Activated CD4-positive, alpha-beta T cell treated with anti-CD3 and anti-CD28 coated beads, Interleukin-2, amount 50 U/mL, for 16 hours (primary cell): Measurements from ENCODE around the gene ATF5.
A peak's percentile ranks its signal among the peaks of the same experiment; 100 is the strongest.

Experiments used
- DNase-seq: peaks from one replicate; pipeline ENCODE4 v3.0.0-alpha.2; 2020

Gene ATF5

DNA sequence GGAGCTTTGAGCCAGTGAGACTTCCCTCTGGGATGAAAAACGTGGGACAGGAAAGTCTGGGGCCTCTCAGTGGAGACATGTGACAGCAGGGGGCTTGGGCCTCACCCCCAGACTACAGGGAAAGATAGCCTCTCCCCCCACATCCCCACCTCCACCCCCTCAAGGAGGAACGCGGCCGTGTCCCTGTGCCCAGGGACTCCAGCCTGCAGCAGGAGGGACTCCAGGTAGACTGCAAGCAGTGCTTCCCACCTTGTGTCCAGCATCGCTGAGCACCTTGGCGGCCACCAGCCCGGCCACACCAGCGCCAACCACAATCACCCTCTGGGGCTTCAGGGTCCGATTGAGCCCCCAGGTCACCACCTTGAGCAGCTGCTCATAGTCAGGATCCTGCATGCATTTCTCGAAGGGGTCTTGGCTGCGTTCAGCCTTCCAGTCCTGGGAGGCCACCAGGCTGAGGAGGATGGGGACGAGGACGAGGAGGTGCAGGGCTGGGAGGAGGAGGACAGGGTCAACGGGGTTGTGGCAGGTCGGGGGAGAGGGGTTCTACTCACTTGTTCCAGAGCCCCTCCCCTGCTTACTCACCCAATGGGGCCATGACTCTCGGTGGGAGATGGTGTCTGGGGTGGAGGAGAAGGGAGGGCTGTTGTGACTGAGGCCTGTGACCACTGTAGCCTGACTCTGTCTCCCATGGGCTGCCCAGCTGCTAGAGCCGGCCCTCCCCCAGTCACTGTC, 33.3 kb upstream of the ATF5 start:
- no peak for DNase-seq

DNA sequence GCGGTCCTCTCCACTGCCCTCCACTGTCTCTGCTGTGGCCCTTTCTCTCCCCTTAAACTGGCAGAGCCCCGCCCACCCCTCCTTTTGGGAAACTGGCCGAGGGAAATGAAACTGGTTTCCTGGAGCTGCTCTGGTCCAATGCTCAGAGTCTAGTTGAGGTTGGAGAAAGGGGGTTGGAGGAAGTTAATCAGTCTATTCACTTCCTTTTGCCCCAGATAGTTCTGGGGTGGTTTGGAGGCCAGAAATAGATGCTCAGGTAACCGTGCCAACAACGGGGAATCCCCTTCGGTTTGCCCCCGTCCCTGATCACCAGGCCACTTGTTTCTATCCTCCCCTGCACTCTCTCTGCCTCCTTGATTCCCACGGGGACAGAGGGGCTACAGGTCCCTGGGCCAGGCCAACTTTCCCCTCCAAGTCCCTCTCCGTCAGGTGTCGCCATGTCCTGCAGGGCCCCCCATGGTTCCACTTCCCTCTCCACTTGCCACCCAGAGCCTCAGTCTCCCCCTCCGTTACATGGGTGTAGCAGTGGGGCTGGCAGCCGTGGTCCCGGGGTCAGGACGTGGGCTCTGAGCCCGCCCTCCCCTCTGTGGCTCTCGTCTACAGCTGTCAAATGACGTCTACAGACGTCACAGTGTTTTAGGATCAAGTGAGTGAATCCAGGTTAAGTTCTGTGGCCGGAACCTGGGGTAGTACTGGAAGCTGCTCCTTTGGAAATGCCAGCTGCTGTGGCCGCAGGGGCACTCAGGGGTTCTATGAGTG, 32.0 kb upstream of the ATF5 start, which contains the start of gene IL4I1:
Gene IL4I1, minus strand, starts transcription at position 25 of the 759 bp plus-strand sequence. CDS start 727 bp downstream, outside the sequence.
- peak; percentile 81 for DNase-seq

DNA sequence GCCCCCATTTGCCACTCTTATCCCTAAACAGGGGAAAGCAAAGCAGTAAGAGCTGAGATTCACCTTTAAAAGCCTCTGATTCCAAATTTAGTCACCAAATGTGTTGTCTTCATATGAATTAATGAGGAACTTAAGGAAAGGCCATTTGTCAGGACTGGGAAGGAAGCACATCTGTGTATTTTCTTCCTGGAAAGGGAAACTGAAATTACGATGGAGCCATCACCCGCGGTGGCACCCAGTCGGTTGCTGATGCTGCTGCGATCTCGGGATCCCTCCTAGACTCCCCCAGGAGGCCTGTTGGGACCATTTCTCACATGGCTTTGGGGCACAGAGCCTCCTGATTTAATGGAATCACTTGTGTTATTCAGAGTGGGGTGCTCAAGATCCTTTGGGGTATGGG, 24.9 kb upstream of the ATF5 start:
- DNase-seq: no peak

DNA sequence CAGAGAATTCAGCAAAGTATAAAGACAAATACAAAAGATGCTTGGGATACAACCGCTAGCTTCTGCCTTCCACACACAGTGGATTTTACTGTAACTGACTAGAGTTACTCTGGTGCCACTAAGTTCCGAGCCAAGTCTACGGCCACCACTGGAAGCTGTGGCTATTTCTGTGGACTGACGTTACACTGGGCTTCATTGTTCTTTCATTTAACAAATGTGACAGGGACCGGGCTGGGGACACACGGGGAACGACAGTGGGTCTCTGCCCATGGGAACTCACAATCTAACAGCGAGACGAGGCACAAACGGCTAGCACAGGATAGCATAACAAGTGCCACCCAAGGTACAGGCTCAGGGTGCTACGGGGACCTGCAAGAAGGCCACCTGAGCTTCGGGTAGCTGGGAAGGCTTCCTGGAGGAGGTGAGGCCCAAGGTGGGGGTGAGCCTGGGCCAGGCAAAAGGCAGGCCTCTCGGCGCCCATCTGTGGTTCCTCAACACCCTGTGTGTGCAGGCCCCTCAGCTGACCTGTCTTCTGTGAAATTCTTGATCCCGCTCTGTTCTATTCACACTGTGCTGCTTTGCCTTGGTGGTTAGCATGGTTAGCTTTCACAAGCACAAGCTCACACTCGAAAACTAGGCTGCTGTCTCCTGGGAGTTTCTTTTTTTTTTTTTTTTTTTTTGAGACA, 22.0 kb upstream of the ATF5 start:
- DNase-seq: no peak

DNA sequence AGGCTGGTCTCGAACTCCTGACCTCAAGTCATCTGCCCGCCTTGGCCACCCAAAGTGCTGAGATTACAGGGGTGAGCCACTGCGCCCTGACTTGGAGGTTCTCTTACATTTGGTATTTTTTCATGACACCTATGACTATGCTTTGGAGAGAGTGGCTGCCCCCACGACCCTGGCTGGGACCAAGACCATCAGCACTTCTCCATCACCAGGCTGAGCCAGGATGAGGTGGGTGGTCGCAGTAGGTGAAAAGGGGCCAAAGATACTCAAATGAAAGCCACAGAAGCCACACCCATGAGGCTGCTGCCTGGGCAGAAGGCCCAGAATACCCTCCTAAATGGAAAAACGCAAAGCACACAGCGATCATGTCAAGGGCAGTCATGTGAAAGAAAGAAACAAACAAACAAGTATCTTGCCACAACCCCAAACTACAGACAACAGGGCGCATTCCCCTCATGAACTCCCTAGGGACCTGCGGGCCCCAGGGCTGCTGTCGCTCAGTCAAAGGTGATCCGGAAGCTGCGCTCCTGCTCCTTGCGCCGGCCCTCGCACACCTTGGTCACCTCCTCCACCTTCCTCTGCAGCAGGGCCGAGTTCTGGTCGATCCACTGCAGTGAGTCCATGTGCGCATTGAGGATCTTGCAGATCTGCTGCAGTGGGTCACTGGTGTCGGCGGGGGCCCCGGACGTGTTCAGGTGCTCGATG, 21.1 kb upstream of the ATF5 start:
- DNase-seq: no peak

DNA sequence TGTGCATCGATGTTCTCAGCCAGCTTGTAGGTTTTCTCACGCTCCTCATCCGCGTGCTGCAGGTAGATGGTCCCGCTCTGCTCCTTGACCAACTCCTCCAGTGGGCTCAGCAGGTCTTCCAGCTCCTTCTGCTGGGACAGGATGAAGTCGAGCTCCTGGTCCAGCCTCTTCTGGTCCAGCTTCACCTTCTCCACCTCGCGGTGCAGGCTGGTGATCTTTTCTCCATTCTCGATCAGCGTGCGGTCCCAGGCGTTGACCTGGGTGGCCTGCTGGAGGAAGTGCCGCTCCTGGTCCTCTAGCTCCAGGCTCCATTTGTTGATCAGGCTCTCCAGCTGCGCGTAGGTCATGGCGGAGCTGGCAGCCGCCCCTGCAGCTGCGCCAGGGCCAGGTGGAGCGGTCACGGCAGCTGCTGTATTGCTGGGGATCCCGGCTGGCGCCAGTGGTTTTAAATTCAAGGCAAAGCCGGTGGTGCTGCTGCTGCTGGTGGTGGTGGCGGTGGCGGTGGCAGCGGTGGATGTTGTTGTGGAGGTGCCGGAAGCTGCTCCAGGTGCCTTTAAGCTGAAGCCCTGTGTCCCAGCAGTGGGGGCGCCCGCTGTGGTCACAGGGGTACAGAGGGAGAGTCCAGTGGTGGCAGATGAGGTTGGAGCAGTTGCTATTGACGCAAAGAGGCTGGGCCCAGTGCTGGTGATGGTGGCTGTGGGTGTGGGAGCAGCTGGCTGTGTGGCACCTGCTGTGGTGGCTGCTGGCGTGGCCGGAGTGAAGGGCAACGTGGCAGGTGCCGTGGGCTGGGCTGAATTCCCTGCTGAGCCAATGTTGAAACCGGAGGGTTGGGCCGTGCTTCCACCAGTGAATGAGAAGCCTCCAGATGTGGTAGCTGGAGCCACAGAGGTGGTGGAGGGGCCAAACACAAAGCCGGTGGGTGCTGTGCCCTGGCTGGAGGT, 20.3 kb upstream of the ATF5 start:
- no peak for DNase-seq

DNA sequence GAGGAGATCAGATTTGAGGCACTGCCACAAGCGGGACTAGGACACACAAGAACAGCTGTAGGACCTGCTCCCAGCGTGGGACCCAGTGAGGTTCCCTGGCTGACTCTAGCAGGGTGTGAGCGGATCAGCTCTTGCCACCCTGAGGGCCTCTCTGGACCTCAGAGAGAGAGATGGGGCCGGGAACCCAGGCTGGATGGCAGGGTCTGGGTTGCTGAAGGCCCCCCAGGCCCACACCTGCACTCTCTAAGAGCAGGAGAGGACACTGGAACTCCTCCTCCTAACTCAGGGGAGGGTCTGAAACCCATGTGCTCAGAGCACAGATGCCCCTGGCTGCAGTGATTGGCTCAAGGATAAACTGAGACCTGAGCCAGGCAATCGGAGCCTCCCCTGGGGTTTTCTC, 18.8 kb upstream of the ATF5 start:
- DNase-seq: no peak

DNA sequence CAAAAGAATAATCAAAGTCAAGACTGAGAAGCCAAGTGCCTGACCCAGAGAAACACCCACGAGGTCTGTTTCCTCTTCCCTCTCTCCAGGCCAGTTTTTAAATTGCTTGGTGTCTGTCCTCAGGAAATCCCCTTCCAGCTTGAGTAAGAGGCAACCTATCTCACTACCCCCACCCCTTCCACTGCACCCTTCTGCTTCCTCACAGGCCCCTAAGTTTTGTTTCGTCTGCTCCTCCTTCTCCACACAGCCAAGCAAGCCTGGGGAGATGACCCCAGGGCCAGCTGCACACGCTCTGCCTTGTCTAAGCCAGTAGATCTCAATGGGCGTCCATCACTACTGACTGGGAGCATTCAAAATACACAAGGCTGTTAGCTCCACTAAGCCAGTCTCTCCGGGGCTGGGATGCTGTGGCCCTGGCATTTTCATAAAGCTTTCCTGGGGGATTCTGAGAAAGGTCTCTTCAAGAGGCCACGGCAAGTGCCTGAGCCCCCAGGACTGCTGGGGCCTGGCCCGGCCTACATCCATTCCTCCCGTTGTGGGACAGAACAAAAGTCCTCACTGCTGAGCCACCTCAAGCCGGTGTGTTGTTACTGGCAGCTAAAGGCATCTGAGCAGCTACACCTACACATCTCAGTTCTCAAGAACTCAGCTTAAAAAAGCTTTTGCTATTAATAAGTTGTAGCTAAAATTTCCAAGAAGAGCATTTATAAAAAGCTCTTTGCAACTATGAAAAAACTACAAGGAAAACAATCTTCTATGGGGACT, 17.4 kb upstream of the ATF5 start:
- peak; percentile 58 for DNase-seq

DNA sequence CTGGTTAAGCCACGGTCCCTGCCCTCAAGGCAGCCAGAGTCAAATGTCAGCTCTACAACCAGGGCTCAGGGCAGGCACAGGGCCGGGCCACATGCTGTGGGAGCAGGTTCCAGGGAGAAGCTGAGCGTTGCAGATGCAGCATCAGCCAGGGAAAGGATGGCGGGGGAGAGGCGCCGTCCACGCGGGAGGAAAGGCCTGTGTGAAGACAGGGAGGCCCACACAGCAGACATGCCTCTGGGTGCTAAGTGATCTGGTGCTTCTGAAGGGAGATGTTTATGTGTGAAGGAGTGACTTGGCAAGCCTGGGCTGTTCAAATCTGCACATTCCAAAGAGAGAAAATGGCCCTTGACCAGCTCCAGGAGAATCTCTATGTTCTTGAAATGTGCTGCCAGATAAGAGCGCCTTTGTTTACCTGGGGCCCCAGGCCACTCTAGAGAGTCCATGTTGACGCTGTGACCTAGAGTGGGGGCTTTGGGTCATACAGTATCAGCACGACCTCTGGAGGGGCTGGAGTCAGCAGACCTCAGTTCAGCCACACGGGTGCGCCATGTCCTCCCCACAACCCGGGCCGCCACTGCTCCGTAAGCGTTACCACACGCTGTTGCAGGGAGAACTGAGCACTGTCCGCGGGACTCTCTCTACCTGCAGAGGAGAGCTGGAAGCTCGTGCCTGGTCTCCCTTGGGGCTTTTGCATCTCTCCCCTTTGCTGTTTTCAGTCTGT, 15.9 kb upstream of the ATF5 start:
- no peak for DNase-seq

DNA sequence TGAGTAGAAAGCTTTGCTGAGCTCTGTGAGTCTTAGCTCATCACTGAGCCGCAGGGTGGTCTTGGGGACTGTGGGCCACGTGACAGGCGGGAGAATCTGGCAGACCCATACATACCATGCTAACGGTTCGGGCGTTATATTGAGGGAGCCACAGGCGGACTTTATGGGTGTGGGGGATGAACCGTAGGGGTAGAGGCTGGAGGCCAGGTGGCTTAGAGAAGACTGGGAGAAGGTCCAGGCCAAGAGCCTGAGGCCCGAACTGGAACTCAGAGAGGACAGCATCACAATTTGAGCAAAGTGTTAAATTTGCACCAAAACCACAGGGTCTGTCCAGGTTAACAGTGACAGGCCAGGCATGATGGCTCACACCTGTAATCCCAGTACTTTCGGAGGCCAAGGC, 15.3 kb upstream of the ATF5 start:
- no peak for DNase-seq

DNA sequence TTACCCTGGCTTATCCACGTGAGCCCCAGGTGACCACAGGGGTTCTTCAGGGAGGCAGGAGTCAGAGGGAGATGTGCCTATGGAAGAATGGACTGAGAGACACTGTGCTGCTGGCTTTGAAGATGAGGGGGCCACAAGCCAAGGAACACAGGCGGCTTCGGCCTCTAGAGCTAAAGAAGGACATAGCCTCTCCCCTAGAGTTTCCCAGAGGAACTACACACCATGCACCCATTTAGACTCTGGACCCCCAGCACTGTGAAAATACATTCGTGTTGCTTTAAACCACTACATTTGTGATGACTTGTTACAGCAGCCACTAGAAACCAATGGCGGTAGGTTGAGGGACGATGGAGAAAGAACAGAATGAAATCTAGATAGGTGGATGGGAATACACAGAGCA, 13.7 kb upstream of the ATF5 start:
- DNase-seq: no peak

DNA sequence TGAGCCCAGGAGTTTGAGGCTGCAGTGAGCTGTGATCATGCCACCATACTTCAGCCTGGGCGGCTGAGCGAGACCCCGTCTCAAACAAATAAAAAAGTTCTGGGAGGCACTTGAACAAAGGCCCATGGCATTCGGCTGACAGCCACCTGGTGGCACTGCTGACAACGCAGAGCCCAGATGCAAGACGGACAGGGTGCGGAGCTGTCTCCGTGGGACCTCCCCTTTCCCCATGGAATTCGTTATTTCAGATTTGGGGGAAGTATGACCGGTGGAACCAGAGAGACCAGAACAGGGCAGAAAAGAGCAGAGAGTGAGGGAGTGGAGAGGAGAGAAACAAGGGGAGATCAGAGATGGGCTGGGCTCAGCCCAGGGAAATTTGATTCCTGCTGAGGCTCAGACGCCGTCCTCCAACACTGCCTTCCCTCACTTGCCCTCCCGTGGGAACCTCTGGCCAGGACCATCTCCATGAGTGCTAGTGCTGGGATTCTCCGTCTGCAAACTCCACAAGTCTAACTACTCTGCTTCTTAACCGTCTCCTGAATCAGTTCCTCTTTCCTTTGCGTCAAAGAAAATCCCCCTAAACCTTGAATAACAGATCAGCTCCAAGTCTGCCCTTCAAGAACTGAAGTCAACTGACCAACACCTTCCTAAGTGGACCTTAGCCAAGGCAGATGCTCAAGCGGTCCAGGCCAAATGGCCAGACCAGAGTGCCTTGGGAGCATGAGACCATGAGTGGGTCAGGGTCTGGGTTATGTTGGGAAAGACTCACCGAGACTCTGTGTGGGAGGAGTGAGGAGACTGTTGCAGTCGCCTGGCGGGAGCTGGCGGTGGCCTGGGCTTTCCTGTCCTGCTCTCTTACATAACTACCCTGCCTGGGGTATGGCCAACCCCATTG, 11.9 kb upstream of the ATF5 start:
- no peak for DNase-seq

DNA sequence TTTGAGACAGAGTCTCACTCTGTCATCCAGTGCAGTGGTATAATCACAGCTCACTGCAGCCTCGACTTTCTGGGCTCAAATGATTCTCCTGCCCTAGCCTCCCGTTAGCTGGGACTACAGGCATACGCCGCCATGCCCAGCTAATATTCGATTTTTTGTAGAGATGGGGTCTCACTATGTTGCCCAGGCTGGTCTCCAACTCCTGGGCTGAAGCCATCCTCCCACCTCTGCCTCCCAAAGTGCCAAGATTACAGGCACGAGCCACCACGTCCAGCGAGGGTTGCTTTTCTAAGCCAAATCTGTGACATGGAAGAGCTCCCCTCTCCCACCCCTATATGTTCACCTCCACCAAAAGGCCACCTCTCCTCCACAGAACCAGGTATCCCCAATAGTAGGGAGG, 10.9 kb upstream of the ATF5 start:
- DNase-seq: no peak

DNA sequence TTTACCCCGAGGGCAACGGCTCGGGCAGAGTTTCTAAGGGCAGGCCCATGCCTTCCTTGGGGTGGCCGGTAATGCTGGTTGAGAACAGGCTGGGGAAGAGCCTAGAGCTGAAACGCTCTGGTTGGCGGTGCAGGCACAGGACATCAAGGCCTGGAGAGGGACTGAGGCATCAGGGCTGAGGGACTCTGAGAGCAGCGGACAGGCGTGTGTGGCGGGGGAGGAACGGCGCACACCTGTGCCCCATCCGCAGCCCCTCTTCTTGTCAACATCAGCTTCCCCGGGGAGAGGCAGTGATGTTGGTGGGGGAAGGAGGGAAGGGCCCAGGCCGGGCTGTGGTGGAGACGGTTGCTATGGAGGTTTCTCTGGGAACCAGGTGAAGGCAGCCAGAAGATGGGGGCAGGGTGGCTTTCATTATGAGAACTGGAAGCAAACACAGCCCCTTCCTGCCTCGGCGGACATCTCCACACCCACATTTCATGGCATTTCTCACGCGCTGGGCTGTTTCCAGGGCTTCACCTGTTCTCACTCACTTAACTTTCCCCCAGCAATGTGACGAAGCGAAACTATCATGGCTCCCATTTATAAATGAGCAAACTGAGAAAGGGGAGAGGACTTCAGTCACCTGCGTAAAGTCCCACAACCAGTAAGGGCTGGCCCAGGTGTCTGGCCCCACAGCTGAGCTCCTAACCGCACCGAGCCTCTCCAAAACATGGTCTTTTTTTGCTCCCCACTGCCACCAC, 8.2 kb upstream of the ATF5 start:
- no peak for DNase-seq

DNA sequence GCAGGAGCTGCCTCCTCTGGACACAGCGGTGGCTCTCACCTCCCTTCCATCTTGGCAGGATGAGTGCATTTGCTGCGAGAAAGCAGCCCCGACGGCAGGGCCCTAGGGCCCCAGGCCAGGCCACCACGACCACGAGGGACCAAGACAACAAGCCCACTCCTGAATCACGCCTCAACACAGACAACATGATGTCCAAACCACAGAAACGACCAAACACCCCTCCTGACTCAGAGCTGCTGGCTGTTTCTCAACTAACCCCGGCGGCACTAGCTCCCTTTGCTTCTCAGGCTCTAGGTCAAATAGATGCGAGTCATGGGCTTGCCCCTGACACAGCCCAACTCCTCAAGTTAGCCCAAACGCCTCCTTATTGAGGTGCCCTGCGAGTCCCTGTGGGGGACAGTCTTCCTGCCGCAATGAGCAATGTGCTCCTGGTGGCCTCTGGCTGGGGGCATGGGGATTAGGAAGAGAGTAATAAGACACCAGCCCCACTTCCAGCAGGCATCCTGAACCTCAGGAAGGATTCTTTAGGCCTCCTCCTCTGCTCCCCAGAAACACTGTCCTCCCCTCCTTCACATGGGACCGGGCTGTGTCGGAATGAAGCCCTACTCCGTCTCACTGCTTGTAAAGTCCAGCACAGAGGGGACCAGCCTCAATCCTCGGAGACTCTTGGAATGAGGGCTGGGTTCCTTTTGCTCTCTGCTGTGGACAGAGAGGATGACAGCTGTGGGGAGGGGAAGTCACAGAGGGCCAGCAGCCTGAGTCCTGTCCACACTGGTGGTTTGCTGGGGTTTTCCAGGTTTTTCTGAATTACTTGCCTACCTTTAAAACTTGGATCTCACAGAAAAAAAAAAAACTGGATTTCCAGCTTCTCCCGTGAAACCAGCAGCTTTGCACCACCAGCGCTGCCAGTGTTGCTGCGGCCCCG, 6.9 kb upstream of the ATF5 start:
- DNase-seq: peak; percentile 20

DNA sequence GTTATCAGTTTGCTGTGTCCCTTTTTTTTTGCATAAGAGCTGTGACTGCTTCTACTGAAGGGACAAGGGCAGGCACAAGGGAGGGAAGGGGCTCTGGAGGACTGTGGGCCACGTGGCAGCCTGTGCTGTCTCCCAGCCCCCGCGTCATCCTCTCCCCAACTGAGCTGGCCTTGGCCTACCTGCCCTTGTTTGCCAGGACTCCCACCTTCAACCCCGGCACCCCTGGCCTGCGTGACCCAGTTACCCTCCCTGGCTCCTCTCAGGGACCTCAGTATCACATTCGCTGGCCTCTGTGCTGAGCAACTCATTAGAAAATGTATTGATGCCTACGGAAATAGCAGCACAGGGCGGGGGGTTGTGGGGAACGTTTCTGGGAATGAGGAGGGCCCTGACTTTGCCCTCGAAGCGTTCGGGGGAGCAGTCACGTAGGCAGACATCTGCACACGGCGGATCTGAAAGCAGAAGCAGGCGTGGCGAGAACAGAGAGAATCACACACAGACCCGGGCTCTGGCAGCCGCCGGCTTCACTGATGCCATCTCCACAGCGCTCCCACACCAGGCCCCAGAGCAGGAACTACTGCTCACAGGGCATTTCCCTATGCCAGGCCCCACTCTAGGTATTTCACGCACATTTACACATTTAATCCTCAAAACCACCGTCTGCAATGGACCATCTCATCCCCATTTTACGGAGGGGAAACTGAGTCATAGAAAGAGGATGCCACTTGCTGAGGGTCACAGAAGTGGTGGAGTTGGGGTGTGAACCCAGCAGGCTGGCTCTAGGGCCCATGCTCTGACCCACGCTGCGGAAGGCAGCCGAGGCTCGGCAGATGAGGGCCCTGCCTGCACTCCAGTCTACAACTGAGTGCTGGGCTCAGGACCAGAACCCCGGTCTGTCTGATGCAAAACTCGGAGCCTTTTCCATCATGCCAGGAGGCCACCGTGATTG, 5.7 kb upstream of the ATF5 start:
- no peak for DNase-seq
